Endometrium (tissue), 2 donors: Measurements from ENCODE around the gene VWA1.
"Not testable (repeated sequence)": the region's sequence is repeated elsewhere in the genome, so short reads cannot be mapped to it uniquely, and the experiment has no call there.

Experiments used
- FAIRE-seq: peaks from 2 replicates; lab custom pipeline; 2012; peaks lifted over from hg19 to GRCh38; lab: Jason Lieb, UNC
- donor health status: control.
- donor health status: control.

Gene VWA1

GRCh38 chr1:1485755-1486317, 50.3 kb downstream of the VWA1 start:
- not testable (repeated sequence) for FAIRE-seq

- FAIRE-seq: no peak
These were observed 52.2 kb downstream of the VWA1 start for GRCh38 chr1:1487701-1488100.

GRCh38 chr1:1489231-1489630, 53.7 kb downstream of the VWA1 start:
- no peak for FAIRE-seq

- FAIRE-seq: no peak
These were observed 54.4 kb downstream of the VWA1 start for GRCh38 chr1:1489861-1490260.

- no peak for FAIRE-seq
These were observed 55.2 kb downstream of the VWA1 start for GRCh38 chr1:1490633-1491230.

GRCh38 chr1:1491601-1492000, 56.1 kb downstream of the VWA1 start:
- FAIRE-seq: no peak
